IPS DF 4.7 (cell line): ENCODE data around the gene TXK.
"Not testable (repeated sequence)": the region's sequence is repeated elsewhere in the genome, so short reads cannot be mapped to it uniquely, and the experiment has no call there.

Experiments
- DNase-seq: peaks from one replicate; pipeline ENCODE4 v3.0.0-alpha.2; 2013; ENCODE audit warnings: low spot score; ENCODE audit errors: extremely low read depth

Gene TXK

DNA sequence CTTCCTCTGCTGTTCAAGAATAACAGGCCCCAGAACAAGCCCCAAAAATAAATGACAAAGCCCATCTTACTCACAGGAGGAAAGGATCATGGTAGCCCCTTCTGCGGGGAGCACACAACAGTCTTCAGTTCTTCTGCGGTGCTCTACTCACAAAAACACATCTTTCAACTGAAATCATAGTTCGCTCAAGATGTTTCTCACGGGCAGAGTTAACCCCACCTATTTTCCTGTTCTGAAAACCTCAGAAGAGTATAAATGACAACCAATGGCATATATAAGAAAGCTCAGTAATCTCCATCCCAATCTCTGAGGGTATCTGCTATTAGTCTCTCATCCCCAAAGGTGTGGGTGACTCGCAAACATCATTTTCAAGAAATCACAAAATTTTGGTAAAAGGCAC, at the start of gene TXK:
TSS of gene TXK (minus strand) at position 170 of the 400 bp plus-strand sequence. CDS start at position 90, 80 bp downstream.
- DNase-seq: no peak

DNA sequence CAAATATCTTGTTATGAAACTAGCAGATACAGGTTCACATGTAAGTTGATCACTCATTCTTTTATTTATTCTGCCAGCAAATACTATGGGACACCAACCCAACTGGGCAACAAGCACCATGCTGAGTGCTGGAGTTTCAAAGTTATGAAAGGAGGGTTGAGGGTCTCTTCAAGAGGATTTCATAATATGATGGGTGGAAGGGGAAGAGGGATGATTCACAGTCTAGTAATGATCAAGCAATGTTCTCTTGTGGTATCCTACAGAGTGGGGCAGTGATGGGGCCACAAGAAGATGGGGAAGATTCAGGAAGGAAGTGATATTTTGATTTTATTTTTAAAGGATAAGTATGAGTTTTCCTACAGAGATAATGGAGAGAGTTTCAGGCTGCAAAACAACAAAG, 46.2 kb upstream of the TXK start:
- DNase-seq: no peak

DNA sequence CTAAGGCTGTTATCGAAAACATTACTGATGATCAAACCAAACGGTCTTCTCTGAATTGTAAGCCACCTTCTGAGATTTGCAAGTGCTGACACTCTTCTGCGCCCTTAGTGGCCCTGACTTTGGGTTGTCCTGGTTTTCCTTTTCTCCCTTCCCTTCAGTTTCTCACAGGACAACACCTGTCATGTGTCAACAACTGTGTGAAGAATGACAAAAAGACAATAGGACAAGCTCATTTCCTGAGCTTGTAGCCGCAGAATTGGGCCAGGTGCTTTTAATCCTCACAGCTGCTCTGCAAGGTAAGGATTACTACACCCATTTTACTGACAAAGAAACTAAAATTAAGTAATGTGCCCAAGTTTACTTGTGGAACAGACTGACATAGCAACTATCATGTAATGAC, 44.9 kb upstream of the TXK start:
- no peak for DNase-seq

DNA sequence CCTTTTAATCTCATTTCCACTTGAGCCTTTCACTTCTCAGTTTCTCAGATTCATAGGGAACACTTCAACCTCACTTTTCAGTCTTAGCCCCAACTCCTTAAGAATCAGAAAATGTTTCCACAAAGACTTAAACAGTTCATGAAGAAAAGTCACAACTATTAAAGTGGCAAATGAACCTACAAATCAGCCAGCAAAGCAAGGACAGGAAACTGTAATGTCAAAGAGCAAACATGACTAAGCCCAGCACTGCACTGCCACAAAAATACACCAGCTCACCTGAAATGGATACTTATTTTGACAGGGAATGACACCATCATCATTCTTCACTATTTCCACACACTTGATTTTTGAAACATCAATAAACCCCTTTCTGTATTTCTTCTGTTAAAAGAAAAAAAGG, 41.8 kb upstream of the TXK start:
- DNase-seq: no peak

DNA sequence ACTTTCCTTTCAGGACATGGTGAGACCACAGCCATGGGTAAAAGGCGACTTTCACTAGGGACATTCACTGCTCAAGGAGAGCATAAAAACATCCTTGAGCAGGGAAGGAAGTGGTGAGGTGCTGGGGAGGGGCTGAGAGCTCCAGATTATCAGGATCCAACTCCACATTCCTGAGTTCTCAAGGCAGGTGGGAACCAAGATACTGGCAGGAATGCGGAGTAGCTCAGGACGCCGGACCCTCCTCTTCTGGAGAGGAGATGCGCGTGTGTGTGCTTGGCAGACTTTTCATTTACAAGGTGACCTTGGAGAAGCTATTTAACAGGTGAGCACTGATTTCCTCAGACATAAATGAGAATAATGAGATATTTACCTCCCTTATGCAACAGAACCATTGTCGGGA, 41.3 kb upstream of the TXK start:
- peak; percentile 51 for DNase-seq

DNA sequence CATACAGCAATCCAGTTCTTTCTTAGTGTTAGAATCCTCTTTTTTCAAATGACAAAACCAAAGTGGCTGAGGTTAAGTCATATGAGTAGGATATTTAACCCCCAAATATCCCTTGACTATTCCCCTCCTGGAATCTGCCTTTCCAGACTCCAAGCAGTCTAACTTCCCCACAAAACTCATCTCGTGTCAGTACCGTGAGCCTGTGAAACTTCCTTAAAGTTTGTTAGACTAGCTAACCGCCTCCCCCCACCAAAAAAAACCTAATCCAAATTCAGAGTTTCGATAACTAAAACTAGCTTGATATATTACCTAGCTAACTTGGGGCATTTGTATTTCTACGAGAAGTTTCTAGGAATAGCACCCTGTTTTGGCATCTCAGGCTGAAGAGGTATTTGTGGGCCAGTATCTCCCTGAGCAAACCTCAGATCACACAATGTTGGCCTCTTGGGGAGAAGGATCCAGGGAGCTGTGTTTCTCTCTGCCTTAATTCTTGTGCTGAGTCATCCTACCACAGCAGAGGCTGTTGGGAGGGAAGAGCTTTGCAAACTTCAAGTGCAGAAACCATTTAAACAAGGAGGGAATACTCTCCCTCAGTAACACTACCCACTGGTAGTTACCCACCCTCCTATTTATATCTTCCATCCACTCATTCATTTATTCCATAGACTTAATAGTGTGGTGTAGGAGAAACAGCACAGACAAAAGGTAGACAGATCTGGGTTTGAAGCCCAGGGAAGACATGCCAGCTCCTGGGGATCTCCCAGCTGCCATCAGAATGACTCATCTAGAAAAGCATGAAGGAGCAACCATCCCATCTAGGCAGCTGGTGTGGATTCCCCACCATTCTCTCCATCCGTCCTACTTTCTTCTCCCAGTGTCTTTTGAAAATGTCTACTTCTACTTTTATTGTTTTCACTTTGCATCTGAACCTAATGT, 39.3 kb upstream of the TXK start:
- no peak for DNase-seq

DNA sequence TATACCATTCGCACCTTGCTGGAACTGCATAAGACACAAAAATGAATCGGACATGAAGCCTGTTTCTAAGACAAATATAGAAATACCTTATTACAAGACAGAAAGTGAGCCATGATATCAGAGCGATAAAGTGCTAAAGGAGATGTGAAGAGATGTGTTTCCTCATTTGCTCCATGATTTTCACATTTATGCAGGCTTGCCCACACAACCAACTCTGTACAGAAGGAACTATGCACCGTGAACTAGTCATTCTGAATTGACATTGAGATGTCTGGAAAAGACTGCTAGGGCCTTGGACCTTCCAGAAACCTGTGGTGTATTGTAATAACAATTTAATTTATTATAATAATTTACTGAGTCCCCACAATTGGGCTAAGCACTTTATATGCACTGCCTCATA, 38.6 kb upstream of the TXK start:
- DNase-seq: no peak

DNA sequence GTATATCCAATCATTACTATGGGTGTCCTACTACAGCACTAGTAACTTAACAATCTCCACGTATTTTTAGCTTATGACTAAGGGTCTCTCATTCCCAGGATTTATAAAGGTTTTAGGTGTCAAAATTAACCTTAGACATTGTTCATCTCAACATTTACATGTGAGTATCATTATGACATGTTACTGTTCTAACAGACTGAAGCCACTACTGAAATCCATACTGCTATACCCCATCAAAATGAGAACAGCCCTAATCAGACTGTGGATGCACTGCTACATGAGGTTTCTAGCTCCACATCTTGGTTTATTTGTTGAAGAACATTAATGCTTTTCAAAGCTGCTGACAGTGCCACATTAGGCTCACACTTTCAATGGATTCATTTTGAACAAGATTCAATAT, 35.6 kb upstream of the TXK start:
- DNase-seq: no peak

DNA sequence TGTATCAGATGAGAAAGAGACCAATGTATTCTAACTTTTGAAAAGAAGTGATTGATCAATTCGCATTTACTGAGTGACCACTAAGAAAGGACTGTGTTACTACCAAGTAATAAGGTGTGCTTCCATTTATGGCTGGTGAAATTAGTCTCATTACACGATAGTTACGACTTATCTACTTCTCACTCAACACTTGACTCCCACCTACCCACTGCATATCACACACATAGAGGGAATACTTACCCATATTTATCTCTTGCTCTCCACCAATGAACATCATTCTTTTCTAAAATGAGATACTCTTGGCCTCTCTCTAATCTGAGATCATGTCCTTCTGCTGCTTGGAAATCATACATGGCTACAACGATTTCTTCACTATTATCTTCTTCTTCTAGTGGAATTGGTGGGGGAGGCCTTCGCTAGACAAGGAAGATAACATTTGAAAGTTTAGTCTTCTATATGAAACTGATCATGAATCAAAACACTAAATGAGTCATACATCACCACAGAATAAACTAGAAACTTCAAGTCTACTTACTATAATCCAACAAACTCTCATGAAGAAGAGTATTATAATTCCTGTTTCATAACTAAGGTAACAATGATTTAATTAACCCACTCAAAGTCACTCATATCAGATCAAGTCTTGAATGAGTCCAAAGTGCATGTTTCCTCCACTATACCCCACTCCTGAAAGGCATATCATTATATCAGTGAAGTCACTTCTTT, 33.7 kb upstream of the TXK start:
- no peak for DNase-seq

DNA sequence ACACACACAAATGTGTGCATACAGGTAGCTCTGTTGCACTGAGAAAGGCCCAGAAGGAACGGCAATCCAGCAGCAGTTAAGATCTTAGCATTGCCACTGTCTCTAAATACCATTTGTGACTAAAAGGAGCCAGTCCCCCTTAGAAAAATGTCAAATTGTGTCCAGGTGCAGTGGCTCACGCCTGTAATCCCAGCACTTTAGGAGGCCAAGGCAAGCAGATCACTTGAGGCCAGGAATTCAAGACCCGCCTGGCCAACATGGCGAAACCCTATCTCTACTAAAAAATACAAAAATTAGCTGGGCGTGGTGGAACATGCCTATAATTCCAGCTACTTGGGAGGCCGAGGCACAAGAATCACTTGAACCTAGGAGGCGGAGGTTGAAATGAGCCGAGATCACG, 30.5 kb upstream of the TXK start:
- DNase-seq: not testable (repeated sequence)

DNA sequence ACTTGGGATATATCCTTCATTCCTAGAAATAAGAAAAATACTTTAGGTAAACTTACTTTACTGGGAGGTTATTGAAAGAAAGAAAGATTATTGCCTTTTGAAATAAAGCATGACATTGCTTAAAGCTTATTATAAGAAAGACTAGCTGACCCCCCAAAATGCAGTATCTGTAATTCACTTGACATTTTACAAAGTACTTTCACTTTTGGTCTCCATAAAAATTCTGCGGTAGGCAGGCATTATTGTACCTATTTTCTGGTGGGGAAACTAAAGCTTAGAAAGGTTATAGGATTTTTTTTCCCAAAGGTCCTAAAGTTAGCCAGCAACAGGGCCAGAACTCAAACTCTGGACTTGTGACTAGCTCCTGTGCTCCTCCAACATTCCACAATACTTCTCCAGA, 29.7 kb upstream of the TXK start:
- no peak for DNase-seq

DNA sequence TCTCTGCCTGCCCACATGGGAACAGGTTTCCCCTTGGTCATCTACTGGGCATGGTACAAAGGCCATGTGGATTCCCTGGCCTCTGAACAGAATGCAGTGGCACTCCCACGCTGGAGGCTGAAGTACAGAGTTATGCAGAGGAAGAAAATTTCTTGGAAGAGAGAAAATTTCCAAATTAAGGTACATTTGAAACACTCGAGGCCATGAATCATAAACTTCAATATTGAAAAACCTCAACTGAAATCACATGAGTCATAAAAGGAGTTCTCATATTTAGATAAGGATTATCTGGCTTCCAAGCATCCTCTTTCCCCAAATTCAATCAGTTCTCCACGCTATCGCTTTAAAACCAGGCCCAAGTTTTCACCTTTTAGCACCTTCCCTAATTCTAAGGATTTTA, 28.1 kb upstream of the TXK start:
- no peak for DNase-seq

DNA sequence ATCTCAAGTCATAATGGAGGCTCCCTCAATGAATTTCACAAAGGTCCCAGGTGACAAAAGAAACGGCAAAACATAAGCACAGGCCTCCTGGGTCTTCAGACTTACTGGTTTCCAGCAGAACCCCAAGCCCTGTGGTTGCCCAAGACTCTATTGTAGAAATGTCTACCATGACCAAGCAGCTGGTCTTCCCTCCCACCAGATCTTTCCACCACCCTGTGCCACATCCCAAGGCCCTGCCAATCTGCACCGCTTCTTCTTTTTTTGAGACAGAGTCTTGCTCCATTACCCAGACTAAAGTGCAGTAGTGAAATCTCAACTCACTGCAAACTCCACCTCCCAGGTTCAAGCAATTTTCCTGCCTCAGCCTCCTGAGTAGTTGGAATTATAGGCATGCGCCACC, 23.2 kb upstream of the TXK start:
- no peak for DNase-seq

DNA sequence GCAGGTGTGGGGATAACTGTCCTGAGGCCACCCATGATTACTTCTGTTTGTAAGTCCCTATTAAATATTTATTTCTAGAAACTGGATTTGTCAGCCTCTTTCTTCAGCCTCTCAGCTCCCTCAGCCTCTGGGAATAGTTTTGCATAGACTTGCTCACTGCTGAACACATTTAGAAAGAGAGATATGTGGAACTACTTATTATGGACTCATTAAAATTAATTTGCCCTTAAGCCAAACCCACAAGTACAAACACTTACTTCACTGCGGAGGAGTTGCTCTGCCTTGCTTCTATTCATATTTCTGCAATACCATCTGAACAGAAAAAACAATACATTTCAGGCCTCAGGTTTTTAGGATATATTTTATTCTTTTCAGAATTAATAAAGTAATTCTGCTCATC, 22.4 kb upstream of the TXK start:
- no peak for DNase-seq

DNA sequence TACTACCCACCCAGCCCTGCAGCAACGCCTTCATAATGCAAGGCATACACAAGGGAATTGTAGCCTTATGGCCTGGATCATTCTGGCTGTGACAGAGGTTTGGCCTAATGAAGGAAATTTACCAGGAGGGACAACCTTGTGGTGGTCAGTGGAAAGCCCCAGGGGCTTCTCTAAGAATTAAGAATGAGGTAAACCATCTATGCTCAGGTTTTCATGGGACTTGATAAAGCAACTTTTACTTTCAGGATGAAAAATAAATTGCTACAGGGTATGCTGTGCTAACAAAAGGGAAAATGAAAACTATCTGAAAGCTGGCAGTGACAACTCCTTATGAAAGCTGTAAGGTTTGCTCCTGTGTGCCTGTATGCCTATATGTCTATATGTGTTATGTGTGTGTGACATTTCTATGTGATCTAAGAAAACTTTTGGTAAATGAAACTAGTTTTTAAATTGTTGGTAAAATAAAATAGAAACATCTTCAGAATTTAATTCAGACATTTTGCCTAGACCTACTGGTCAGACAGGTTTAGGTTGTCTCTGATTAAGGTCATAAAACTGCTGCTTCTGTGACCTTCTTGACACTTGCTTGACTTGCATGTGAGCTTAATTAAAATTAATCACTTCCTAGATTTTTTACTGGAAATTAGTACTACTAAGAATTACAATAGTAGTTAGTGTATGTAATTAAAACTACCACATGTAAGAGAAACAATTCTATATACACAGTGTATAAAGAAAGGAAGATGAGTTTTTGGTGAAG, 19.9 kb upstream of the TXK start:
- no peak for DNase-seq

DNA sequence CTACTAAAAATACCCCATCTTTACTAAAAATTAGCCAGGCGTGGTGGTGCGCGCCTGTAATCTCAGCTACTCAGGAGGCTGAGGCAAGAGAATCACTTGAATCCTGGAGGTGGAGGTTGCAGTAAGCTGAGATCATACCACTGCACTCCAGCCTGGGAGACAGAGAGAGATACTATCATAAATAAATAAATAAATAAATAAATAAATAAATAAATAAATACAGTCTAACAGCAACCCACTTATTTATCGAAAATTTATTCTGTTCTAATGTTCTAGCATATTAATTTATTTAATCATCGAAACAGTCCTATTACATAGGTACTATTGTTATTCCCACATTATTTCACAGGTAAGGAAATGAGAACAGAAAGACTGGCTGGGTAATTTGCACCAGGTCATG, 18.2 kb upstream of the TXK start:
- no peak for DNase-seq

DNA sequence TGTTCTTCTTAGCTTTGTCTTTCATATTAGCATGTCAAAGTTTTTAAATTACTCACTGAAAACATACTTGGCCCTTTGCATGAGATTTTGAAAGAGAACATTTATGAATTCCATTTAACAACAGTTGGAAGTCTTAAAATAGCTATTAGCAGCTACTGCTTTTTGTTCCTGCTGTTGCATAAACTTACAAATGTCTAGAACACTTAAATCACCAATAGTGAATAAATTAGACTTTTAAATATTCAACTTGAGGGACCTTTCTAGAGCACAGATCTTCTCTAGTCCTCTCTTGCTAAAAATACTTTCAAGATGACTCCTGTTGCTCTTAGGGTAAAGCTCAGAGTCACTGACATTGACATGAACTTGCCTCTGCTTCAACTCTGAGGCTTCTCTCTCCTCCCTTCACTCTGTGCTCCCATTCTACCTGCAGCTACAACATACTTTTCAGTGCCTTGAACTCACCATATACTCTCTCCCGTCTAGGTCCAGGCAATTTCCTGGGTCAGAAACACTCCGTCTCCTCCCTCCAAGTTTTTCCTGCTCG, 15.8 kb upstream of the TXK start:
- DNase-seq: no peak

DNA sequence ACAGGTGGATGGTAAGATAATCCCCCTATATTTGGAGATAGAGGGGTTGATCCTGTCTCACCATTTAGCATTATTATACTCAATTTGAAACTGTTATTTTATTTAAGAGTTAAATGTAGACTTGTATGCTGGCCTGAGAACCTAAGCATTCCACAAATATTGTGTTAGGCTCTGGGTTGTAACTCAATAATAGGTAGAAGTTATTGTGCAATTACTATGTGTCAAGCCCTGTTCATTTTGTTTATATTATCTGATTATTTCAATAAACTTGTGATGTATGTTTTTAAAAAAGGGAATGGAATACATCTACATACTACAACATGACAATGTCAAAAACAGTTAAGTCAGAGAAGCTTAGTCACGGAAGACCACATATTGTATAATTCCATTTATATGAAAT, 13.6 kb upstream of the TXK start:
- DNase-seq: no peak

DNA sequence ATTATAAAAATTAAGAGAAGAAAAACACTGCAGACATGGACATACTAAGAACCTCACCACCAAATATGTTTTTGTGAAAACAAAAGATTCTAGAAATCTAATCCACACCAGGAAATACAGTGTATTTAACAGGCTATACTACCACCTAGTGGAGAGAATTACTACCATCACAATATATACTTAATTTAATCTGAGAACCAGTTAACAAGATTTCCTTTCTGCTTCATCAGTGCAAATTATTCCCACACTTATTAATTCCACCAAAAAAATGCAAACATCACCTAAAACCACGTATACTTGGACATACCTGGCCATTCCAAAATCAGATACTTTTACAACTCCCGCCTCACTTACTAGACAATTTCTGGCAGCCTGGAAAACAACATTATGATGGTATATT, 7.0 kb upstream of the TXK start:
- DNase-seq: no peak

DNA sequence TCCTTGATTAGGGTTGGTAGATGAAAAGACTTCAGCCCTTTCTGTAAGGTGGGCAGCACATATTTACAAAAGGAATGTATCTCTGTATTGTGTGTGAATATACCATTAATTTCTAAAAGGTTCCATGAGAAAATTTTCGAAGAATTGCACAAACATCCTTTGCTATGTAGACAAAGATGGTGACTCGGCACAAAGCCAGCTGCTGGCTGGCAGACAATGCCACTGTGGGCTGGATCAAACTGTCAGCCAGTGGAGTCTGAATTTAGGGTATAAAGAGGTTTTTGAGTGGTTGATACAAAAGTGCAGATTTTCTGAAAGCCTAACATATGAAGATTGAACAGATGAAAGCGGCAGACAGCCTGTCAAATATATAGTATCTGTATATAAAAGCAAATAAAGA, 5.6 kb upstream of the TXK start:
- DNase-seq: no peak

DNA sequence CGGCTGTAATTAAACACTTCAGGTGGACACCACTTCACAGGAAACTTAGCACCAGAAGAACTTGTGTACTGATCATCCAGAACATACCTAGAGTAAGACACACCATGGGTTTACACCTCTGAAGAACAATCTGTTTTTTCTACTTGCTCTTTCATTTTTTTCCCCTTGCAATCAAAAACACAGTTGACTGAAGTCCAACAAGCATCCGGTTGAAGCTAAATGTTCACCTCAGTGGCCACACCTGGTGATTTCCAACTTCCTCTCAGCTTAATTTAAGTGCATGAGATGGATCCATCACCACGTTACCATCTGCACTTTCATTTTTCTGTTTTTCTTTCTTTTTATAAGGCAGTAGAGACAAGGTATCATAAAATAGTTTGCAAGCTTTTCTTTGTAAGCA, 4.9 kb upstream of the TXK start:
- DNase-seq: no peak

DNA sequence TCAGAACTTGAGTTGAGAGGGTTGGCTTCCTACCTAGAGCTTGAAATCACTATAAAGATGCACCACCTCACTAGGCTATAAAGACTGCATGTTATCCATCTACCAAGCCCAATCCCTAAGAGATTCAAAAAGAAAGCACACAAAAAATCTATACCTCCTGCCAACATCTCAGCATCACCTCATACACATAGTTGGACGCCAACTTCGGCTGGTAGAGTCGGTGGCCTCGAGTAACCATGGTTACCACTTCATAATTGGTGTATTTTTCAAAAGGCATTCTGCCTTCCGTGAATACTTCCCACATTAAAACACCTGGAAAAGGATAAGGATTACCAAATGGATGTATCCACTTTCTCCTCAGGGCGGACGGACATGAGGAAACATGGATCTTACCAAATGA, 4.5 kb upstream of the TXK start:
- DNase-seq: no peak
